Astrocyte (in vitro differentiated cells and primary cell): Measurements from ENCODE around the gene DMRTB1. TPM values are rescaled to one million over a fixed set of nuclear protein-coding genes. Genes with fewer than 3 reads are reported as not detected.

Source experiments
- DNase-seq: peaks from one replicate; pipeline ENCODE4 v3.0.0-alpha.2; 2010; ENCODE audit warnings: low read depth
- FAIRE-seq: peaks from 2 replicates; lab custom pipeline; 2011; peaks lifted over from hg19 to GRCh38; lab: Jason Lieb, UNC
- H2AFZ ChIP-seq: 2 replicates; pipeline ENCODE4 v1.6.0; 2012; ENCODE audit warnings: low read depth, low read length, inconsistent platforms
- H3K27ac ChIP-seq: 2 replicates; pipeline ENCODE4 v1.5.1; 2011; ENCODE audit warnings: low read depth, low read length, inconsistent platforms
- H3K27me3 ChIP-seq: 2 replicates; pipeline ENCODE4 v1.6.0; 2011; ENCODE audit warnings: low read length, inconsistent platforms; ENCODE audit not compliant: insufficient read depth
- H3K36me3 ChIP-seq: 2 replicates; pipeline ENCODE4 v1.5.1; 2011; ENCODE audit warnings: low read length, inconsistent platforms; ENCODE audit not compliant: insufficient read depth
- H3K4me1 ChIP-seq: 2 replicates; pipeline ENCODE4 v1.5.1; 2011; ENCODE audit warnings: low read length, inconsistent platforms; ENCODE audit not compliant: insufficient read depth
- H3K4me2 ChIP-seq: 2 replicates; pipeline ENCODE4 v1.6.0; 2012; ENCODE audit warnings: low read length, inconsistent platforms
- H3K4me3 ChIP-seq: 2 replicates; pipeline ENCODE4 v1.5.1; 2011; ENCODE audit warnings: low read depth, mild to moderate bottlenecking, low read length, inconsistent platforms; ENCODE audit not compliant: insufficient read depth
- H3K79me2 ChIP-seq: 2 replicates; pipeline ENCODE4 v1.6.0; 2012; ENCODE audit warnings: mild to moderate bottlenecking, low read length, inconsistent platforms; ENCODE audit not compliant: insufficient read depth
- H3K9ac ChIP-seq: 2 replicates; pipeline ENCODE4 v1.6.0; 2012; ENCODE audit warnings: mild to moderate bottlenecking, low read length, inconsistent platforms
- H3K9me3 ChIP-seq: 2 replicates; pipeline ENCODE4 v1.5.1; 2012; ENCODE audit warnings: low read depth, mild to moderate bottlenecking, low read length, inconsistent platforms; ENCODE audit not compliant: insufficient read depth
- H4K20me1 ChIP-seq: 2 replicates; pipeline ENCODE4 v1.6.0; 2012; ENCODE audit warnings: low read length, inconsistent platforms; ENCODE audit not compliant: insufficient read depth
- H3K27ac Mint-ChIP-seq: one replicate; pipeline ENCODE4 v1.8.0; 2021; ENCODE audit warnings: mild to moderate bottlenecking, mixed read lengths; ENCODE audit not compliant: unreplicated experiment
- H3K27me3 Mint-ChIP-seq: one replicate; pipeline ENCODE4 v1.8.0; 2021; ENCODE audit warnings: low read depth, mixed read lengths; ENCODE audit not compliant: unreplicated experiment
- H3K36me3 Mint-ChIP-seq: one replicate; pipeline ENCODE4 v1.8.0; 2021; ENCODE audit warnings: low read depth, mixed read lengths; ENCODE audit not compliant: unreplicated experiment
- H3K4me1 Mint-ChIP-seq: one replicate; pipeline ENCODE4 v1.8.0; 2021; ENCODE audit warnings: low read depth, mixed read lengths; ENCODE audit not compliant: unreplicated experiment
- H3K4me3 Mint-ChIP-seq: one replicate; pipeline ENCODE4 v1.8.0; 2021; ENCODE audit warnings: mild to moderate bottlenecking, moderate library complexity, mixed read lengths; ENCODE audit not compliant: unreplicated experiment
- H3K9me3 Mint-ChIP-seq: one replicate; pipeline ENCODE4 v1.8.0; 2021; ENCODE audit warnings: mild to moderate bottlenecking, mixed read lengths; ENCODE audit not compliant: unreplicated experiment
- CTCF ChIP-seq: IDR thresholded peaks from 2 replicates; pipeline ENCODE4 v1.5.1; 2011; ENCODE audit warnings: low read depth, mild to moderate bottlenecking, inconsistent platforms, low read length, moderate library complexity; ENCODE audit not compliant: insufficient read depth
- EZH2 ChIP-seq: IDR thresholded peaks from 2 replicates; pipeline ENCODE4 v1.6.1; 2012; ENCODE audit warnings: mild to moderate bottlenecking, low read length, inconsistent platforms; ENCODE audit not compliant: insufficient read depth
- total RNA-seq: library from RNA; stranded (reverse); gene quantifications from 2 replicates; pipeline ENCODE4 v1.2.1, GENCODE V29; 2021

Gene DMRTB1
- total RNA-seq, 1 donor from 2014 or later: not detected

GRCh38 chr1:53454019-53454418 is 5.2 kb upstream of the DMRTB1 start:
- no peak overlapping the region for H3K4me2 ChIP-seq
- no peaks in the 10 kb centered on the region for H3K9me3 ChIP-seq

GRCh38 chr1:53455364-53455991 is 3.7 kb upstream of the DMRTB1 start:
- TF ChIP-seq CTCF: no peak
- no peak for TF ChIP-seq EZH2
- no peak overlapping the region for H3K9ac ChIP-seq
- H2AFZ ChIP-seq: no peak overlapping the region
- H3K27ac Mint-ChIP-seq: no peak overlapping the region
- no peaks in the 10 kb centered on the region for H3K4me1 Mint-ChIP-seq
- no peaks in the 10 kb centered on the region for H3K36me3 Mint-ChIP-seq
- no peaks in the 10 kb centered on the region for H4K20me1 ChIP-seq
- H3K4me3 ChIP-seq: no peak overlapping the region
- no peaks in the 10 kb centered on the region for H3K9me3 ChIP-seq
- FAIRE-seq (no peak), DNase-seq (no peak)
- H3K27ac ChIP-seq: no peak overlapping the region
- no peaks in the 10 kb centered on the region for H3K79me2 ChIP-seq
- H3K4me2 ChIP-seq: no peak overlapping the region
- peaks cover 6% of the 10 kb centered on the region for H3K27me3 ChIP-seq
- no peaks in the 10 kb centered on the region for H3K36me3 ChIP-seq
- no peak overlapping the region for H3K4me3 Mint-ChIP-seq
- H3K27me3 Mint-ChIP-seq: peaks cover 9% of the 10 kb centered on the region
- no peaks in the 10 kb centered on the region for H3K9me3 Mint-ChIP-seq
- no peaks in the 10 kb centered on the region for H3K4me1 ChIP-seq

More at GRCh38 chr1:53454019-53454418, 5.2 kb upstream of the DMRTB1 start:
- H3K27me3 ChIP-seq: peaks cover 6% of the 10 kb centered on the region
- no peaks in the 10 kb centered on the region for H3K36me3 Mint-ChIP-seq
- no peak overlapping the region for H2AFZ ChIP-seq
- H4K20me1 ChIP-seq: no peaks in the 10 kb centered on the region
- H3K4me1 Mint-ChIP-seq: peaks cover 10% of the 10 kb centered on the region
- H3K79me2 ChIP-seq: no peaks in the 10 kb centered on the region
- no peaks in the 10 kb centered on the region for H3K9me3 Mint-ChIP-seq
- H3K4me3 ChIP-seq: no peak overlapping the region
- H3K27ac ChIP-seq: no peak overlapping the region
- peaks cover 3% of the 10 kb centered on the region for H3K4me1 ChIP-seq
- H3K36me3 ChIP-seq: no peaks in the 10 kb centered on the region
- FAIRE-seq (no peak), DNase-seq (no peak)
- H3K27me3 Mint-ChIP-seq: peaks cover 4% of the 10 kb centered on the region
- H3K4me3 Mint-ChIP-seq: no peak overlapping the region
- no peak overlapping the region for H3K27ac Mint-ChIP-seq
- TF ChIP-seq EZH2: no peak
- TF ChIP-seq CTCF: no peak
- H3K9ac ChIP-seq: no peak overlapping the region

- Mint-ChIP-seq H3K27me3 (peaks cover 16% of the 10 kb centered on the region), H3K36me3 (no peaks in the 10 kb centered on the region), H3K4me3 (no peak overlapping the region), H3K9me3 (no peaks in the 10 kb centered on the region), H3K4me1 (no peaks in the 10 kb centered on the region), H3K27ac (no peak overlapping the region)
- no peaks in the 10 kb centered on the region for H3K9me3 ChIP-seq
- no peak for TF ChIP-seq CTCF
- no peak for TF ChIP-seq EZH2
- H3K4me1 ChIP-seq: no peaks in the 10 kb centered on the region
- H2AFZ ChIP-seq: no peak overlapping the region
- no peak overlapping the region for H3K4me2 ChIP-seq
- no peaks in the 10 kb centered on the region for H3K79me2 ChIP-seq
- no peak for DNase-seq
- no peak overlapping the region for H3K27ac ChIP-seq
- no peaks in the 10 kb centered on the region for H4K20me1 ChIP-seq
- H3K9ac ChIP-seq: no peak overlapping the region
- peaks cover 6% of the 10 kb centered on the region for H3K27me3 ChIP-seq
- no peaks in the 10 kb centered on the region for H3K36me3 ChIP-seq
- FAIRE-seq: no peak
- H3K4me3 ChIP-seq: no peak overlapping the region
Observed at GRCh38 chr1:53458634-53459033, 565 bp upstream of the DMRTB1 start.
